GM12878 (cell line): ENCODE results near the gene TRAIP. TPM values are rescaled to one million over a fixed set of nuclear protein-coding genes. Genes with fewer than 3 reads are reported as not detected.

Experiments used
- CBFB ChIP-seq: IDR thresholded peaks from 2 replicates; pipeline ENCODE4 v1.6.1; 2016; ENCODE audit warnings: antibody characterized with exemption, low read depth
- HDAC2 ChIP-seq: fragments of 200-600 bp; sonication (generic); IDR thresholded peaks from 2 replicates; pipeline ENCODE4 v1.6.1; 2017
- TCF3 ChIP-seq: IDR thresholded peaks from 2 replicates; pipeline ENCODE4 v1.6.1; 2012; ENCODE audit warnings: low read depth, mild to moderate bottlenecking, low read length, borderline replicate concordance; ENCODE audit not compliant: insufficient read depth
- ZBED1 ChIP-seq: IDR thresholded peaks from 2 replicates; pipeline ENCODE4 v1.6.1; 2016; ENCODE audit warnings: borderline replicate concordance
- polyA plus RNA-seq, 11 experiments: library from polyadenylated mRNA; depleted of rRNA in 4 of 11; unstranded in 6 of 11; stranded (reverse) in 5 of 11; fragments of >200 nt; fragmentation: Nextera tagmentation in 4 of 11; fragmentation: Illumina TruSeq in 1 of 11; extraction: Ambion mirVana in 4 of 11; extraction: Trizol in 1 of 11; gene quantifications; 1 replicate in 1 of 11; 2 replicates in 10 of 11; pipeline versions ENCODE4 v1.2.1 to v1.2.3, GENCODE V29; 2011 to 2016; ENCODE audit warnings: inconsistent platforms in 2 of 11, missing spikeins in 2 of 11, low read depth in 1 of 11
- total RNA-seq, 4 experiments: library from RNA; depleted of rRNA in 3 of 4; stranded (reverse); fragments of >200 nt in 3 of 4; fragmentation: Illumina TruSeq in 1 of 4; extraction: Trizol in 1 of 4; gene quantifications; 2 replicates each; pipeline versions ENCODE4 v1.2.1 to v1.2.3, GENCODE V29; 2013 to 2021
- TF ChIP-seq, protein P1 (sequence below): fragments of 450-650 bp; formaldehyde crosslinking; IDR thresholded peaks from 2 replicates; pipeline ENCODE4 v1.5.0; 2022; ENCODE audit warnings: mild to moderate bottlenecking, missing genetic modification characterization
- TF ChIP-seq, protein P2 (sequence below): fragments of 450-650 bp; IDR thresholded peaks from 2 replicates; pipeline ENCODE4 v1.6.1; 2016; ENCODE audit warnings: mild to moderate bottlenecking

Gene TRAIP
- total and polyA plus RNA-seq, 10 of the 15 experiments (the other 5 are each of a cell fraction or from before 2014, with no cell fraction given) = 15.9 to 37.0 (median 23.1) TPM

DNA sequence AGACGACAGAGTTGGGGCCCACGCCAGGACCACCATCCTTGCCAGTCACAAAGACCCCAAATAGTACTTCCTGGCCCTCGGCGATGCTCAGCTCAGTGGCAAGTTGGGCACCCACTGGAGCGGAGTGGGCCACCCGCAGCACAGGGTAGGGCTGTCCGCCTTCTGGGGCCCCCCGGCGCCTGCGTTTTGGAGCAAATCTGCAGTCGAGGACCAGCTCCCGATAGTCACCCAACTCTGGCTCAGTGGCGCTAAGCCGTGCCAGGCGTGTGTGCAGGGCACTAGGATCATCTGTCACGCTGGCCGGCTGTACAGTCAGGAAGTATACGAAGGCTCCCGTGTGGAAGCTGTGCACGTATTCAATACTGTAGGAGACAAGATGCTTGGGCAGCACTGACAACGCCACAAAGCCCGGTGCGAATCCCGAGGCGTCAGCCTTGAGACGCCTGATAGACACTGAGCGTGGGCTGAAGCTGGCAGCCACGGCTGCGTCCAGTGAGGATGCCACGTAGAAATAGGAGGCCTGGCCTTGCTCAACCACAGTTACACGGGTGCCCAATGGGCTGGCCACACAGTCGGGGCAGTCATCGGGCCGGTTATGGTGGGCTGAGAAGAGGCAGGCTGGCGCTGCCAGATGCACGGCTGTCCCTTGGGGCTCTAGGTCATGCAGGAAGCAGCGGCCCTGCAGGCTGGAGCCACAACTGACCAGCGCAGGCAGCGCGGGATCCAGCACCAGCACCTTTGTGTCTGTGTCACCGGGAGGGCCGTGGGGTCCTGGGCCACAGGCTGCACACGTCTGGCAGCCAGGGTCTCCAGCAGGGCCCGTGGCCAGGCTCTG is 46.4 kb upstream of the TRAIP start (continued):
- TF ChIP-seq, protein P1, sequence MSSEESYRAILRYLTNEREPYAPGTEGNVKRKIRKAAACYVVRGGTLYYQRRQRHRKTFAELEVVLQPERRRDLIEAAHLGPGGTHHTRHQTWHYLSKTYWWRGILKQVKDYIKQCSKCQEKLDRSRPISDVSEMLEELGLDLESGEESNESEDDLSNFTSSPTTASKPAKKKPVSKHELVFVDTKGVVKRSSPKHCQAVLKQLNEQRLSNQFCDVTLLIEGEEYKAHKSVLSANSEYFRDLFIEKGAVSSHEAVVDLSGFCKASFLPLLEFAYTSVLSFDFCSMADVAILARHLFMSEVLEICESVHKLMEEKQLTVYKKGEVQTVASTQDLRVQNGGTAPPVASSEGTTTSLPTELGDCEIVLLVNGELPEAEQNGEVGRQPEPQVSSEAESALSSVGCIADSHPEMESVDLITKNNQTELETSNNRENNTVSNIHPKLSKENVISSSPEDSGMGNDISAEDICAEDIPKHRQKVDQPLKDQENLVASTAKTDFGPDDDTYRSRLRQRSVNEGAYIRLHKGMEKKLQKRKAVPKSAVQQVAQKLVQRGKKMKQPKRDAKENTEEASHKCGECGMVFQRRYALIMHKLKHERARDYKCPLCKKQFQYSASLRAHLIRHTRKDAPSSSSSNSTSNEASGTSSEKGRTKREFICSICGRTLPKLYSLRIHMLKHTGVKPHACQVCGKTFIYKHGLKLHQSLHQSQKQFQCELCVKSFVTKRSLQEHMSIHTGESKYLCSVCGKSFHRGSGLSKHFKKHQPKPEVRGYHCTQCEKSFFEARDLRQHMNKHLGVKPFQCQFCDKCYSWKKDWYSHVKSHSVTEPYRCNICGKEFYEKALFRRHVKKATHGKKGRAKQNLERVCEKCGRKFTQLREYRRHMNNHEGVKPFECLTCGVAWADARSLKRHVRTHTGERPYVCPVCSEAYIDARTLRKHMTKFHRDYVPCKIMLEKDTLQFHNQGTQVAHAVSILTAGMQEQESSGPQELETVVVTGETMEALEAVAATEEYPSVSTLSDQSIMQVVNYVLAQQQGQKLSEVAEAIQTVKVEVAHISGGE (CRISPR knock-in tag) = no peak
- TF ChIP-seq TCF3 (no peak), CBFB (no peak), ZBED1 (no peak), HDAC2 (no peak)
- TF ChIP-seq, protein P2, sequence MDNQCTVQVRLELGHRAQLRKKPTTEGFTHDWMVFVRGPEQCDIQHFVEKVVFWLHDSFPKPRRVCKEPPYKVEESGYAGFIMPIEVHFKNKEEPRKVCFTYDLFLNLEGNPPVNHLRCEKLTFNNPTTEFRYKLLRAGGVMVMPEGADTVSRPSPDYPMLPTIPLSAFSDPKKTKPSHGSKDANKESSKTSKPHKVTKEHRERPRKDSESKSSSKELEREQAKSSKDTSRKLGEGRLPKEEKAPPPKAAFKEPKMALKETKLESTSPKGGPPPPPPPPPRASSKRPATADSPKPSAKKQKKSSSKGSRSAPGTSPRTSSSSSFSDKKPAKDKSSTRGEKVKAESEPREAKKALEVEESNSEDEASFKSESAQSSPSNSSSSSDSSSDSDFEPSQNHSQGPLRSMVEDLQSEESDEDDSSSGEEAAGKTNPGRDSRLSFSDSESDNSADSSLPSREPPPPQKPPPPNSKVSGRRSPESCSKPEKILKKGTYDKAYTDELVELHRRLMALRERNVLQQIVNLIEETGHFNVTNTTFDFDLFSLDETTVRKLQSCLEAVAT = no peak
- TF ChIP-seq, all 136 proteins: peak for 0
